Right lobe of liver (tissue), 6 donors: ENCODE results near the gene PDE6B. TPM values are rescaled to one million over a fixed set of nuclear protein-coding genes. Genes with fewer than 3 reads are reported as not detected.
A peak's percentile ranks its signal among the peaks of the same experiment; 100 is the strongest.
"Not testable (repeated sequence)": the region's sequence is repeated elsewhere in the genome, so short reads cannot be mapped to it uniquely, and the experiment has no call there.

ENCODE experiments used
- ATAC-seq, 4 donors: fragments of 200-7000 bp; cut with Tn5 transposase; one replicate each; pipeline ENCODE4 v1.9.1; 2020; ENCODE audit warnings: mild to moderate bottlenecking in 4 of 4, moderate library complexity in 4 of 4
- DNase-seq, 3 donors: peaks; one replicate each; pipeline ENCODE4 v3.0.0-alpha.2; 2020
- H3K27ac ChIP-seq, 3 donors: fragments of 200-600 bp; one replicate each; pipeline ENCODE4 v1.8.0; 2022
- H3K27me3 ChIP-seq, 2 donors: fragments of 200-600 bp; one replicate each; pipeline ENCODE4 v1.8.0; 2022
- H3K36me3 ChIP-seq, 4 donors: fragments of 200-600 bp; sonication (generic) in 1 of 4; one replicate each; pipeline versions ENCODE4 v1.5.1 to v1.8.0; 2017 to 2022; ENCODE audit warnings: control low read depth in 1 of 4
- H3K4me1 ChIP-seq, 4 donors: fragments of 200-600 bp; sonication (generic) in 1 of 4; one replicate each; pipeline versions ENCODE4 v1.5.1 to v1.8.0; 2017 to 2022; ENCODE audit warnings: control low read depth in 1 of 4
- H3K4me3 ChIP-seq, 3 donors: fragments of 200-600 bp; one replicate each; pipeline ENCODE4 v1.8.0; 2022
- H3K9me3 ChIP-seq, 4 donors: fragments of 200-600 bp; sonication (generic) in 1 of 4; one replicate each; pipeline versions ENCODE4 v1.5.1 to v1.8.0; 2017 to 2022; ENCODE audit warnings: control low read depth in 1 of 4
- CTCF ChIP-seq, 4 donors: fragments of 200-600 bp in 3 of 4; fragments of 450-650 bp in 1 of 4; IDR thresholded peaks; one replicate each; pipeline versions ENCODE4 v1.5.1 to v1.8.0; 2016 to 2022; ENCODE audit warnings: antibody characterized with exemption in 4 of 4, mild to moderate bottlenecking in 2 of 4
- POLR2A ChIP-seq: fragments of 450-650 bp; IDR thresholded peaks from one replicate; pipeline ENCODE4 v1.6.1; 2017; ENCODE audit warnings: antibody characterized with exemption, mild to moderate bottlenecking
- WGBS: methylation state at CpG from one replicate; pipeline ENCODE4 v1.1.6; 2018; ENCODE audit warnings: low coverage, low lambda C conversion rate; ENCODE audit not compliant: insufficient coverage; ENCODE audit errors: missing lambda C conversion rate; 5-methylcytosine and 5-hydroxymethylcytosine counted together
- intact Hi-C, 2 donors: fragments of 100-400 bp; cut with DNase I; formaldehyde crosslinking; loops; one replicate each; pipeline versions ENCODE4 v1.11.2 to v1.14.1; 2022
- total RNA-seq, 6 experiments: library from RNA; depleted of rRNA in 2 of 6; stranded (reverse); fragments of >200 nt in 2 of 6; fragmentation: NEBNext Ultra II Directional in 3 of 6; extraction: Animal tissue kit (Norgen Biotek cat#: 25700) in 3 of 6; gene quantifications; one replicate each; pipeline versions ENCODE4 v1.1.0 to v1.2.4, GENCODE V29; 2016 to 2023
- donor health status: DM: no; HTN: yes; CAD: no.
- donor health status: DM: no; HTN: no; CAD: no.
- donor health status: DM: no; HTN: no; CAD: no.
- donor health status: DM: no; HTN: yes; CAD: no.
- donor health status: DM: no; HTN: yes; CAD: no.

PDE6B gene
- total RNA-seq, 6 experiments from 2014 or later: 0.24 to 1.9 (median 0.76) TPM; not detected in 1

DNA sequence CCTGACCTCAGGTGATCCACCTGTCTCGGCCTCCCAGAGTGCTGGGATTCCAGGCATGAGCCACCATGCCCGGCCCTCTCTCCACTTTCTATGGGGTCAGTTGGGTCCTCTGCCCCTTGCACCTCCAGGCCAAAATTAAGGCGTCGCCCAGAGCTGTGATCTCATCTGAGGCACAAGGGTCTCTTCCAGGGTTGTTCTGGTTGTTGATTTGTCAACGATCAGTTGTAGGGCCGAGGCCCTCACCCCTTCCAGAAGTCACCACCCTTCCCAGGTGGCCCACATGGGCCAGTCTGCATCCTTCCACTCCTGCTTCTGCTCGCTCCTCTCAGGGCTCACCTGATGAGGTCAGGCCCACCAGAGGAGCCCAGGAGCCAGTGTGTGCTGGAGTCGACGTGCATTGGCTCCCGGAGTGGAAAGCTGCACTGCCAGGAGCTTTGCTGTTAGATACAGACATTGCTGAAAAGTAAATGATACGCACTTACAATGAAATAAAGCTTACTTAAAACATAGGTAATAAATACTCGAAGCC lies 35.0 kb upstream of the PDE6B start:
- DNase-seq (no peak), ATAC-seq (no peak)
- H3K36me3 ChIP-seq: no peaks in the 10 kb centered on the region
- H3K9me3 ChIP-seq: no peaks in the 10 kb centered on the region
- TF ChIP-seq POLR2A (no peak), CTCF (IDR thresholded peaks at IDR 0.05) (no peak)
- intact Hi-C loops: no loop called here
- no peak overlapping the region for H3K4me3 ChIP-seq
- H3K27ac ChIP-seq: no peak overlapping the region
- 69% methylated on average over 9 of the region's 12 CpGs for WGBS
- H3K27me3 ChIP-seq: no peaks in the 10 kb centered on the region
- H3K4me1 ChIP-seq: no peaks in the 10 kb centered on the region

DNA sequence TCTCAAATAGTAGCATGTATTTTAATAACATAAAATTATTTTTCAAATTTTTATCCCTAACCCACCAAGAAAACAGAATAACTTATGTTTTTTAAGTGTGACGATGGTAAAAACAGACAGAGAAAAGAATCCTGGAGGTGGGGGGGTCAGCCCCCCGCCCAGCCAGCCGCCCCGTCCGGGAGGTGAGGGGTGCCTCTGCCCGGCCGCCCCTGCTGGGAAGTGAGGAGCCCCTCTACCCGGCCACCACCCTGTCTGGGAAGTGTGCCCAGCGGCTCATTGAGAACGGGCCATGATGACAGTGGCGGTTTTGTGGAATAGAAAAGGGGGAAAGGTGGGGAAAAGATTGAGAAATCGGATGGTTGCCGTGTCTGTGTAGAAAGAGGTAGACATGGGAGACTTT lies 33.2 kb upstream of the PDE6B start:
- H3K4me3 ChIP-seq, H3K27ac ChIP-seq, intact Hi-C loops, H3K36me3 ChIP-seq, DNase-seq, H3K27me3 ChIP-seq, ATAC-seq, H3K4me1 ChIP-seq, H3K9me3 ChIP-seq: not testable (repeated sequence)
- 68% methylated on average over 12 of the region's 13 CpGs for WGBS

DNA sequence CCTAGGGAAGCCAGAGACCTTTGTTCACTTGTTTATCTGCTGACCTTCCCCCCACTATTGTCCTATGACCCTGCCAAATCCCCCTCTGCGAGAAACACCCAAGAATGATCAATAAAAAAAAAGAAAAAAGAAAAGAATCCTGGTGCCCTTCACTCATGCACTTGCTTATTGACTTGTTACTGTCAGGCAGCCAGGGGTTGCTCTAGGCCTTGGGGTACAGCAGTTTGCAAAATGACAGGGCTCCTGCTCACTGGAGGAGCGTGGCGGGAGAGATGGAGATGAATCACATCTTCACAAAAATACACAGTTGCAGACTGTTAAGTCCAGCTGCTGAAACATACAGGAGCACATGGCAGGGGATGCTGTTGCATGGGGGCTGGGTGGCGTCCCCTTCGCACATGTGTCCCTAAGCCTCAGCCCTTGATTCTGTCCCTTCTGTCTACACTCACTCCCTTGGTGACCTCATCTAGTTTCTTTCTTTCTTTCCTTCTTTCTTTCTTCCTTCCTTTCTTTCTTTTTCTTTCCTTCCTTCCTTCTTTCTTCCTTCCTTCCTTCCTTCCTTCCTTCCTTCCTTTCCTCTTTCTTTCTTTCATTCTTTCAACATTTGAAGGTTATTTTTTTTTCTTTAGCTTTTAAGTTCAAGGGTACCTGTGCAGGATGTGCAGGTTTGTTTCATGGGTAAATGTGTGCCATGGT lies 32.4 kb upstream of the PDE6B start:
- DNase-seq (no peak), ATAC-seq (no peak)
- intact Hi-C loops: no loop called here
- Histone ChIP-seq H3K4me3 (no peak overlapping the region), H3K9me3 (no peaks in the 10 kb centered on the region), H3K27ac (no peak overlapping the region), H3K36me3 (no peaks in the 10 kb centered on the region), H3K27me3 (no peaks in the 10 kb centered on the region), H3K4me1 (no peaks in the 10 kb centered on the region)
- TF ChIP-seq POLR2A (no peak), CTCF (IDR thresholded peaks at IDR 0.05) (no peak)
- WGBS: 33% methylated on average over 1 of the region's 5 CpGs

DNA sequence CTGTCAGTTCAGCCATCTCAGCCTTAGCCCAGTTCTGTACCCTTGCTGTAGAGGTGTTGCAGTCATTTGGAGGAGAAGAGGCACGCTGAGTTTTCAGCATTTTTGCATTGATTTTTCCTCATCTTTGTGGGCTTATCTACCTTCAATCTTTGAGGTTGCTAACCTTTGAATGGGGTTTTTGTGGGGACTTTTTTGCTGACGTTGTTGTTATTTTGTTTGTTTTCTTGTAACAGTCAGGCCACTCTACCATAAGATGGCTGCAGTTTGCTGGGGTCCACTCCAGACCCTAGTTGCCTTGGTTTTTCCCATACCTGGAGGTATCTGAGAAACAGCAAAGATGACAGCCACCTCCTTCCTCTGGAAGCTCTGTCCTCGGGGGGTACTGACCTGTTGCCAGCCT lies 26.4 kb upstream of the PDE6B start:
- no peaks in the 10 kb centered on the region for H3K36me3 ChIP-seq
- no peaks in the 10 kb centered on the region for H3K9me3 ChIP-seq
- DNase-seq: no peak
- no peaks in the 10 kb centered on the region for H3K27me3 ChIP-seq
- TF ChIP-seq POLR2A: no peak
- TF ChIP-seq CTCF (IDR thresholded peaks at IDR 0.05): no peak
- intact Hi-C loops: no loop called here
- H3K4me3 ChIP-seq: no peak overlapping the region
- H3K27ac ChIP-seq: no peak overlapping the region
- no peak for ATAC-seq
- H3K4me1 ChIP-seq: no peaks in the 10 kb centered on the region
- 31% methylated on average over 2 of the region's 3 CpGs for WGBS

GRCh38 chr4:600166-600565 lies 25.2 kb upstream of the PDE6B start:
- no peak overlapping the region for H3K4me3 ChIP-seq
- intact Hi-C loops: no loop called here
- no peaks in the 10 kb centered on the region for H3K36me3 ChIP-seq
- no peaks in the 10 kb centered on the region for H3K9me3 ChIP-seq
- no peaks in the 10 kb centered on the region for H3K27me3 ChIP-seq
- H3K4me1 ChIP-seq: no peaks in the 10 kb centered on the region
- no peak for TF ChIP-seq POLR2A
- TF ChIP-seq CTCF (IDR thresholded peaks at IDR 0.05): no peak
- DNase-seq (peak in 1 of 3 donors; percentile 31), ATAC-seq (no peak)
- no CpG with 5 or more reads among the region's 6 CpGs for WGBS
- H3K27ac ChIP-seq: no peak overlapping the region
